ENCODE data around the gene DDX10.

- TF ChIP-seq, protein P1, sequence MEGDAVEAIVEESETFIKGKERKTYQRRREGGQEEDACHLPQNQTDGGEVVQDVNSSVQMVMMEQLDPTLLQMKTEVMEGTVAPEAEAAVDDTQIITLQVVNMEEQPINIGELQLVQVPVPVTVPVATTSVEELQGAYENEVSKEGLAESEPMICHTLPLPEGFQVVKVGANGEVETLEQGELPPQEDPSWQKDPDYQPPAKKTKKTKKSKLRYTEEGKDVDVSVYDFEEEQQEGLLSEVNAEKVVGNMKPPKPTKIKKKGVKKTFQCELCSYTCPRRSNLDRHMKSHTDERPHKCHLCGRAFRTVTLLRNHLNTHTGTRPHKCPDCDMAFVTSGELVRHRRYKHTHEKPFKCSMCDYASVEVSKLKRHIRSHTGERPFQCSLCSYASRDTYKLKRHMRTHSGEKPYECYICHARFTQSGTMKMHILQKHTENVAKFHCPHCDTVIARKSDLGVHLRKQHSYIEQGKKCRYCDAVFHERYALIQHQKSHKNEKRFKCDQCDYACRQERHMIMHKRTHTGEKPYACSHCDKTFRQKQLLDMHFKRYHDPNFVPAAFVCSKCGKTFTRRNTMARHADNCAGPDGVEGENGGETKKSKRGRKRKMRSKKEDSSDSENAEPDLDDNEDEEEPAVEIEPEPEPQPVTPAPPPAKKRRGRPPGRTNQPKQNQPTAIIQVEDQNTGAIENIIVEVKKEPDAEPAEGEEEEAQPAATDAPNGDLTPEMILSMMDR (IDR thresholded peaks at IDR 0.05): no peak
- TF ChIP-seq POLR2A (IDR thresholded peaks at IDR 0.05): no peak
- no peak for TF ChIP-seq POLR2AphosphoS5 (IDR thresholded peaks at IDR 0.05)
These were observed 4.8 kb downstream of the DDX10 start for GRCh38 chr11:108669711-108670110.
